GM21737 (cell line): ENCODE results near the gene RWDD2A.

ENCODE experiments used
- ATAC-seq: cut with Tn5 transposase; IDR thresholded peaks from one replicate; pipeline ENCODE4 v1.9.1; 2021; ENCODE audit warnings: mild to moderate bottlenecking, moderate library complexity; ENCODE audit not compliant: unreplicated experiment

RWDD2A gene

GRCh38 chr6:83198486-83199172 is 5.5 kb downstream of the RWDD2A start:
- ATAC-seq = no peak

- ATAC-seq = no peak
Measured at GRCh38 chr6:83199173-83199862, 6.2 kb downstream of the RWDD2A start.

- no peak for ATAC-seq
Measured at GRCh38 chr6:83199863-83200225, 6.7 kb downstream of the RWDD2A start.

GRCh38 chr6:83202031-83202430 is 8.9 kb downstream of the RWDD2A start:
- ATAC-seq = no peak

- peak; percentile 99 for ATAC-seq
Measured at GRCh38 chr6:83215131-83216047, 22.2 kb downstream of the RWDD2A start.

- ATAC-seq = no peak
Measured at GRCh38 chr6:83216806-83217205, 23.6 kb downstream of the RWDD2A start.

- ATAC-seq = no peak
Measured at GRCh38 chr6:83218646-83219045, 25.5 kb downstream of the RWDD2A start.

GRCh38 chr6:83220121-83220520 is 27.0 kb downstream of the RWDD2A start:
- ATAC-seq = no peak

- no peak for ATAC-seq
Measured at GRCh38 chr6:83221276-83221675, 28.1 kb downstream of the RWDD2A start.

GRCh38 chr6:83221889-83222479 is 28.8 kb downstream of the RWDD2A start:
- no peak for ATAC-seq

GRCh38 chr6:83226517-83226916 is 33.4 kb downstream of the RWDD2A start:
- ATAC-seq = no peak

- no peak for ATAC-seq
Measured at GRCh38 chr6:83231146-83231545, 38.0 kb downstream of the RWDD2A start.

- ATAC-seq = no peak
Measured at GRCh38 chr6:83247471-83247870, 54.3 kb downstream of the RWDD2A start.
